Measurements from ENCODE around the gene TMEM131. TPM values are rescaled to one million over a fixed set of nuclear protein-coding genes. Genes with fewer than 3 reads are reported as not detected.

The TMEM131 gene
- total and polyA plus RNA-seq, 7 experiments from 2014 or later, result 10.6 to 46.4 (median 40.5) TPM

GRCh38 chr2:97765933-97766332, 229.8 kb downstream of the TMEM131 start:
- intact Hi-C loops (cut with micrococcal nuclease), result no loop called here
- peaks cover 11 to 34% (median 19%) of the 10 kb centered on the region in 7 donors for H3K4me1 Mint-ChIP-seq
- H3K27ac ChIP-seq (ENCODE audit: low read depth, low read length), result no peak overlapping the region
- no peaks in the 10 kb centered on the region for H3K9me3 Mint-ChIP-seq
- H3K36me3 ChIP-seq (ENCODE audit: control insufficient read depth in 2 of 3, insufficient read depth in 3 of 3, low read length in 3 of 3), result peaks cover 0 to 60% (median 6%) of the 10 kb centered on the region in 3 experiments
- POLR2A ChIA-PET, result interaction anchor here (0.7 kb wide), 1 partner anchor 612 kb away, joined by 3 read pairs; no protein-coding TSS in a partner anchor
- H3K27me3 Mint-ChIP-seq, result no peaks in the 10 kb centered on the region
- H3K9me3 ChIP-seq (ENCODE audit: control insufficient read depth in 2 of 3, low read length in 3 of 3), result no peaks in the 10 kb centered on the region
- ATAC-seq (no peak), DNase-seq (no peak)
- H3K4me1 ChIP-seq (ENCODE audit: control insufficient read depth in 2 of 2, insufficient read depth in 2 of 2, low read length in 2 of 2), result peaks cover 1 to 7% of the 10 kb centered on the region in 2 donors
- H3K4me3 Mint-ChIP-seq, result no peak overlapping the region
- H3K27ac Mint-ChIP-seq, result no peak overlapping the region
- H3K36me3 Mint-ChIP-seq, result peaks cover 5 to 35% (median 8%) of the 10 kb centered on the region in 5 donors
- no peak overlapping the region for H3K4me3 ChIP-seq (ENCODE audit: low read length)
- no peaks in the 10 kb centered on the region for H3K27me3 ChIP-seq (ENCODE audit: control insufficient read depth in 2 of 2, insufficient read depth in 2 of 2, low read length in 2 of 2)
- CTCF ChIA-PET, result no interaction called here

DNA sequence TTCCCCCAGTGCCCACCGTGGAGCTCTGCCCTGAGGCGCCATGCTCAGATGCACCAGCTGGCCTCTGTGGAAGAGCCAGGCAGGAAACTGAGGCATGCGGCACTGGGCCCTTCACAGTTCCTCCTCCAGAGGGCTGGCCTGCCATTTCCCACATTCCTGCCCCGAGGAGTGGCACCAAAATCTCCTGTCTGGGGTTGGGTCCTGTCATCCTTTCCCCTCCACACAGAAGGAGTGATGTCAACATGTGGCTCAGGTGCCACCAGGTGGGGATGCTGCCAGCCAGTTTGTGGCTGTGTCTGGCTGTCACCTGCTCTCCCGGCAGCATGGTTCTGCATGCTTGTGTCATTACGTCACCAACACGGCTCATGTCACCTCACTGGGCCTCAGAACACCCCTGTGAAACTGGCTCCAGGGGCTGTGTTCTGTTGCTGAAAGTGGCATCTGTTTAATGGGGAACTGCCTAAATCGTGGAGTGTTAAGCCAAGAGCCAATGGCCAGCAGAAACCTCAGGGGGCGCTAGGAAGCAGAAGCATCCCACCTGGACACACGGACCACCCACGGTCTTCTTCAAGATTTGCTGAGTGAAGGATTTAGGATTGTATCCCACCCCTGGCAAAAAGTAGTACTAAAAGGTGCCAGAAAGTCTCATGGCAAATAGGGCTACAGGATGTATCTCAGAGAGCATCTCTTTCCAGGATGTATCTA, 231.0 kb downstream of the TMEM131 start:
- ATAC-seq (no peak), DNase-seq (no peak)
- H3K9me3 Mint-ChIP-seq, result no peaks in the 10 kb centered on the region
- Histone ChIP-seq H3K27me3 (ENCODE audit: control insufficient read depth in 2 of 2, insufficient read depth in 2 of 2, low read length in 2 of 2) (no peaks in the 10 kb centered on the region), H3K27ac (ENCODE audit: low read depth, low read length) (no peak overlapping the region), H3K9me3 (ENCODE audit: control insufficient read depth in 2 of 3, low read length in 3 of 3) (no peaks in the 10 kb centered on the region), H3K36me3 (ENCODE audit: control insufficient read depth in 2 of 3, insufficient read depth in 3 of 3, low read length in 3 of 3) (peaks cover 5 to 68% (median 6%) of the 10 kb centered on the region in 3 experiments), H3K4me3 (ENCODE audit: low read length) (no peak overlapping the region), H3K4me1 (ENCODE audit: control insufficient read depth in 2 of 2, insufficient read depth in 2 of 2, low read length in 2 of 2) (peaks cover 12 to 16% of the 10 kb centered on the region in 2 donors)
- intact Hi-C loops (cut with micrococcal nuclease), result no loop called here
- H3K27ac Mint-ChIP-seq, result peak overlapping the region in 3 of 9 donors; percentile 38 to 85 (median 47)
- H3K36me3 Mint-ChIP-seq, result peaks cover 5 to 36% (median 15%) of the 10 kb centered on the region in 5 donors
- no peak overlapping the region for H3K4me3 Mint-ChIP-seq
- ChIA-PET CTCF (no interaction called here), POLR2A (no interaction called here)
- no peaks in the 10 kb centered on the region for H3K27me3 Mint-ChIP-seq
- H3K4me1 Mint-ChIP-seq, result peaks cover 16 to 46% (median 30%) of the 10 kb centered on the region in 7 donors

DNA sequence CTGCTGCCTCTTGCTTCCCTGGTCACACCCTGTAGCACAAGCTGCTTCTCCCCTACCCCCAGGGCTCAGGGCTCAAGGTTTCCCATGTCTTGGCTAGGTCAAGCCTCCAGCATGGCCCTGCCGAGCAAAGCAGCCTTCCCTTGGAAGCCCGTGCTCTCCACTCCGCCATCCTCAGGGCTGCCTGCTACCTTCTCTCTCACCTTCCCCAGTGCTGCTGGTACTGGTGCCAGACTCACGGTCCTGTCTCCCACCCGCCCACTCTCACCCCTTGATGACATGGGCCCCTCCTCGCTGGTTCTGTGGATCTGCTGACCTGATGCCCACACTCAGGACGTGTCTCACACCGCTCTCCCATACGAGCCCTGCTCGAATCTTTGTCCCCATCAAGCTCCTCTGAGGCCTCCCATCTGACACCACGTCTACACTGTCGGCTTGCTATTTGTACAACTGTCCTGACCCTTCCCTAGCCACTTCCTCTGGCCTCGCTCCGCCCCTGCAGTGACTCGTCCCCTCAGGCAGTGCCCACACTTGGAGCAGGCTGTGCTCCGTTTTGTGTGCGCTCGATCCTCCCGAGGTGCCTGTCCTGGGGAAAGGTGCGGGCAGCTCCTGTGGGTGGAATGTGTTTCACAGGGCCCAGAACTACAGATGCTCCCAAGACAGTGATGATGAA, 232.4 kb downstream of the TMEM131 start:
- H3K4me3 ChIP-seq (ENCODE audit: low read length), result no peak overlapping the region
- Mint-ChIP-seq H3K4me1 (peaks cover 16 to 54% (median 36%) of the 10 kb centered on the region in 7 donors), H3K27me3 (no peaks in the 10 kb centered on the region), H3K4me3 (peak overlapping the region in 2 of 10 donors; percentile 11 to 34), H3K9me3 (no peaks in the 10 kb centered on the region), H3K36me3 (peaks cover 5 to 47% (median 17%) of the 10 kb centered on the region in 5 donors), H3K27ac (peak overlapping the region in 8 of 9 donors; percentile 22 to 78 (median 52))
- H3K27me3 ChIP-seq (ENCODE audit: control insufficient read depth in 2 of 2, insufficient read depth in 2 of 2, low read length in 2 of 2), result no peaks in the 10 kb centered on the region
- no peak for ATAC-seq
- CTCF ChIA-PET, result interaction anchor here (0.6 kb wide), 1 partner anchor 116 kb away, joined by 3 read pairs; no protein-coding TSS in a partner anchor
- intact Hi-C loops (cut with micrococcal nuclease), result no loop called here
- POLR2A ChIA-PET, result interaction anchor here (1.0 kb wide), 1 partner anchor 44 kb away, joined by 3 read pairs; no protein-coding TSS in a partner anchor
- DNase-seq, result no peak
- no peak overlapping the region for H3K27ac ChIP-seq (ENCODE audit: low read depth, low read length)
- H3K4me1 ChIP-seq (ENCODE audit: control insufficient read depth in 2 of 2, insufficient read depth in 2 of 2, low read length in 2 of 2), result peaks cover 12 to 23% of the 10 kb centered on the region in 2 donors
- no peaks in the 10 kb centered on the region for H3K9me3 ChIP-seq (ENCODE audit: control insufficient read depth in 2 of 3, low read length in 3 of 3)
- H3K36me3 ChIP-seq (ENCODE audit: control insufficient read depth in 2 of 3, insufficient read depth in 3 of 3, low read length in 3 of 3), result peaks cover 5 to 81% (median 6%) of the 10 kb centered on the region in 3 experiments

GRCh38 chr2:97761192-97761591, 234.6 kb downstream of the TMEM131 start:
- peak overlapping the region; percentile 56 for H3K27ac ChIP-seq (ENCODE audit: low read depth, low read length)
- Mint-ChIP-seq H3K27me3 (no peaks in the 10 kb centered on the region), H3K36me3 (peaks cover 5 to 57% (median 24%) of the 10 kb centered on the region in 5 donors), H3K4me3 (peak overlapping the region; percentile 2 to 74 (median 70)), H3K4me1 (peaks cover 16 to 55% (median 35%) of the 10 kb centered on the region in 7 donors), H3K27ac (peak overlapping the region; percentile 63 to 90 (median 88)), H3K9me3 (no peaks in the 10 kb centered on the region)
- intact Hi-C loops (cut with micrococcal nuclease), result loop anchor here in 1 of 2 donors (2.0 kb wide), 1 partner anchor 18 kb away; no protein-coding TSS in a partner anchor
- H3K27me3 ChIP-seq (ENCODE audit: control insufficient read depth in 2 of 2, insufficient read depth in 2 of 2, low read length in 2 of 2), result no peaks in the 10 kb centered on the region
- peak overlapping the region; percentile 10 for H3K4me3 ChIP-seq (ENCODE audit: low read length)
- peaks cover 5 to 91% (median 8%) of the 10 kb centered on the region in 3 experiments for H3K36me3 ChIP-seq (ENCODE audit: control insufficient read depth in 2 of 3, insufficient read depth in 3 of 3, low read length in 3 of 3)
- H3K4me1 ChIP-seq (ENCODE audit: control insufficient read depth in 2 of 2, insufficient read depth in 2 of 2, low read length in 2 of 2), result peaks cover 12 to 23% of the 10 kb centered on the region in 2 donors
- ATAC-seq (peak; percentile 72), DNase-seq (peak in 8 of 9 donors; percentile 18 to 61 (median 41))
- H3K9me3 ChIP-seq (ENCODE audit: control insufficient read depth in 2 of 3, low read length in 3 of 3), result no peaks in the 10 kb centered on the region
- ChIA-PET POLR2A (no interaction called here), CTCF (no interaction called here)

DNA sequence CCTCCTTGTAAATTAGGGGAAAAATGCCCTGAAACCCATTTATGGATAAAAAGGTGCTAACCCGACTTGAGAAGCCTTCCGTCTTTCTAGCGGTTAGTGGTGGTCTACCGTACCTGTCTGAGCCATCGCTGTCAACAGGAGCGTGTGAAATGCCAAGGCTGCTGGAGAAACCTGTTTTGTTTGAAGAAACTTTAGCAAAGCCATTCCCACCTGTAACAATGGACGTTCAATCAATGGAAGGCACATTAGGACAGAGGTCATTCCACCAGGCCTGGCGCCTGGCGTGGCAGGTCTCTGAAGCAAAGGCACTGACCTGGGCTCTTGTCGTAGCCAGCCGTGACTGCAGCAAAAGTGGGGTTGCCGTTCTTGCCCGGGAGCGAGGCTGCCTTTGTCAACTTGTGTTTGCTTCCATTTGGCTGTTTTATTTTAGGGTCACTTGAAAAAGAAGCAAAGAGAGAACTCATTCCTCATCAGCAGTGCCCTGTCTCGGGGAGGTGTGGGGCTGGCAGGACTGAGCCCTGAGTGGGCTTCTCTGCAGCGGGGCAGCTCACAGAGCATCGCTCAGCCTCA, 235.2 kb downstream of the TMEM131 start:
- ChIA-PET POLR2A (no interaction called here), CTCF (no interaction called here)
- H3K27ac Mint-ChIP-seq, result peak overlapping the region; percentile 63 to 90 (median 88)
- peaks cover 12 to 23% of the 10 kb centered on the region in 2 donors for H3K4me1 ChIP-seq (ENCODE audit: control insufficient read depth in 2 of 2, insufficient read depth in 2 of 2, low read length in 2 of 2)
- H3K36me3 ChIP-seq (ENCODE audit: control insufficient read depth in 2 of 3, insufficient read depth in 3 of 3, low read length in 3 of 3), result peaks cover 0 to 85% (median 8%) of the 10 kb centered on the region in 3 experiments
- no peaks in the 10 kb centered on the region for H3K9me3 Mint-ChIP-seq
- peak overlapping the region; percentile 56 for H3K27ac ChIP-seq (ENCODE audit: low read depth, low read length)
- peak overlapping the region; percentile 29 to 74 (median 70) for H3K4me3 Mint-ChIP-seq
- intact Hi-C loops (cut with micrococcal nuclease), result loop anchor here in 1 of 2 donors (2.0 kb wide), 1 partner anchor 18 kb away; no protein-coding TSS in a partner anchor
- H3K9me3 ChIP-seq (ENCODE audit: control insufficient read depth in 2 of 3, low read length in 3 of 3), result no peaks in the 10 kb centered on the region
- no peaks in the 10 kb centered on the region for H3K27me3 ChIP-seq (ENCODE audit: control insufficient read depth in 2 of 2, insufficient read depth in 2 of 2, low read length in 2 of 2)
- peaks cover 4 to 53% (median 26%) of the 10 kb centered on the region in 5 donors for H3K36me3 Mint-ChIP-seq
- H3K4me1 Mint-ChIP-seq, result peaks cover 16 to 55% (median 35%) of the 10 kb centered on the region in 7 donors
- DNase-seq (no peak), ATAC-seq (no peak)
- no peaks in the 10 kb centered on the region for H3K27me3 Mint-ChIP-seq
- peak overlapping the region; percentile 10 for H3K4me3 ChIP-seq (ENCODE audit: low read length)

GRCh38 chr2:97759727-97760407, 235.9 kb downstream of the TMEM131 start:
- intact Hi-C loops (cut with micrococcal nuclease), result loop anchor here in 1 of 2 donors (2.0 kb wide), 1 partner anchor 17 kb away; no protein-coding TSS in a partner anchor
- ATAC-seq (no peak), DNase-seq (peak in 2 of 9 donors; percentile 15 to 45)
- Histone ChIP-seq H3K4me1 (ENCODE audit: control insufficient read depth in 2 of 2, insufficient read depth in 2 of 2, low read length in 2 of 2) (peaks cover 12 to 23% of the 10 kb centered on the region in 2 donors), H3K4me3 (ENCODE audit: low read length) (no peak overlapping the region), H3K9me3 (ENCODE audit: control insufficient read depth in 2 of 3, low read length in 3 of 3) (no peaks in the 10 kb centered on the region), H3K27me3 (ENCODE audit: control insufficient read depth in 2 of 2, insufficient read depth in 2 of 2, low read length in 2 of 2) (no peaks in the 10 kb centered on the region), H3K36me3 (ENCODE audit: control insufficient read depth in 2 of 3, insufficient read depth in 3 of 3, low read length in 3 of 3) (peaks cover 0 to 79% (median 8%) of the 10 kb centered on the region in 3 experiments), H3K27ac (ENCODE audit: low read depth, low read length) (peak overlapping the region; percentile 14)
- Mint-ChIP-seq H3K4me1 (peaks cover 16 to 55% (median 35%) of the 10 kb centered on the region in 7 donors), H3K9me3 (no peaks in the 10 kb centered on the region), H3K4me3 (peak overlapping the region in 9 of 10 donors; percentile 44 to 74 (median 69)), H3K27me3 (no peaks in the 10 kb centered on the region), H3K27ac (peak overlapping the region; percentile 36 to 90 (median 81)), H3K36me3 (peaks cover 0 to 47% (median 23%) of the 10 kb centered on the region in 5 donors)
- POLR2A ChIA-PET, result interaction anchor here (1.0 to 1.6 kb wide), 3 partner anchors 41 to 47 kb away, joined by 4 to 6 read pairs (median 5); partner anchors contain the start of gene ZAP70
- CTCF ChIA-PET, result no interaction called here

All from naive thymus-derived CD4-positive, alpha-beta T cell (primary cell).